Measurements from ENCODE around the gene CFAP69. TPM values are rescaled to one million over a fixed set of nuclear protein-coding genes. Genes with fewer than 3 reads are reported as not detected.
A peak's percentile ranks its signal among the peaks of the same experiment; 100 is the strongest.

CFAP69 gene
- total and polyA plus RNA-seq, 10 of the 15 experiments (the other 5 are each of a cell fraction or from before 2014, with no cell fraction given), result 0.11 to 3.1 (median 0.48) TPM; not detected in 1

DNA sequence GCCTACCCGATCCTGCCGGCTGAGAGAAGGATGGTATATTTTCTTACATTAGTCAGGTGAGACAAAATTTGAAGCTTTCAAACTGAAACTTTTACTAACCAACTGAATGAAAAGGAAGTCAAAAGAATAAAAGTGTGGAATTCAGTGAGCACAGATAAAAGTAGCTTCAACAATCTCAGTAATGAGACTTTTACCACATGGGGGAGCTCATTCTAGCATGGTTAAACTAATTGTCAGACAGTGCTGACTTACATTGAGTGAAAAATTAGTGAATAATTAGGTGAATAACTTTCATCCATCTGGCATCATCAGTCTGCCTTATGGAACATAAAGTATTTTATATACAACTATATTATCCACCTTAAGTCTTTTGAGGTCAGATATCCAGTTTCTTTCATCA is 67.8 kb downstream of the CFAP69 start:
- Histone ChIP-seq H2AFZ (ENCODE audit: control insufficient read depth, low read depth, low read length) (no peak overlapping the region), H3K4me1 (ENCODE audit: control insufficient read depth, insufficient read depth, low read length) (no peaks in the 10 kb centered on the region), H3K4me3 (no peak overlapping the region), H3K36me3 (ENCODE audit: control insufficient read depth in 2 of 2, insufficient read depth in 2 of 2, low read length in 1 of 2) (no peaks in the 10 kb centered on the region), H3K27ac (ENCODE audit: control insufficient read depth, insufficient read depth) (no peak overlapping the region), H3K9ac (ENCODE audit: control insufficient read depth, insufficient read depth, low read length) (no peak overlapping the region), H3K27me3 (replicated peaks in 1 of 2; ENCODE audit: control insufficient read depth in 2 of 2, insufficient read depth in 2 of 2, low read length in 1 of 2) (no peaks in the 10 kb centered on the region), H4K20me1 (ENCODE audit: control insufficient read depth, insufficient read depth) (no peaks in the 10 kb centered on the region), H3K79me2 (ENCODE audit: control insufficient read depth, insufficient read depth, low read length) (no peaks in the 10 kb centered on the region), H3K4me2 (ENCODE audit: control insufficient read depth, insufficient read depth) (no peak overlapping the region), H3K9me3 (replicated peaks; ENCODE audit: control insufficient read depth, insufficient read depth, low read length) (no peaks in the 10 kb centered on the region)
- peak; percentile 44 for FAIRE-seq
- in situ Hi-C loops (cut with MboI) (no loop called here), intact Hi-C loops (cut with micrococcal nuclease; ENCODE audit: unreplicated experiment) (loop anchor here (1.0 kb wide), 2 partner anchors 101 to 115 kb away; no protein-coding TSS in a partner anchor)
- CTCF ChIA-PET, result interaction anchor here (0.7 to 7.0 kb wide), 27 partner anchors 9 to 164 kb away, joined by 3 to 121 read pairs (median 4); partner anchors contain the start of genes FAM237B, STEAP1 and STEAP2
- ATAC-seq, result peak; percentile 73
- POLR2A ChIA-PET, result interaction anchor here (0.5 kb wide), 1 partner anchor 179 kb away, joined by 3 read pairs; no protein-coding TSS in a partner anchor
- 97% methylated on average over 2 of the region's 2 CpGs for WGBS (ENCODE audit: insufficient coverage, insufficient replicate concordance, low lambda C conversion rate, missing lambda C conversion rate)
- BruUV-seq (replicated peaks), result no TSS peak
- RAD21 ChIA-PET (ENCODE audit: unreplicated experiment), result interaction anchor here (0.7 to 2.7 kb wide), 8 partner anchors 25 to 159 kb away, joined by 3 to 37 read pairs (median 4); partner anchors contain the start of gene STEAP1
- SMC1A ChIA-PET (ENCODE audit: uncharacterized antibody, unreplicated experiment), result interaction anchor here (0.7 to 4.0 kb wide), 13 partner anchors 10 to 121 kb away, joined by 3 to 35 read pairs (median 5); partner anchors contain the start of gene FAM237B
- TF ChIP-seq, protein P1, sequence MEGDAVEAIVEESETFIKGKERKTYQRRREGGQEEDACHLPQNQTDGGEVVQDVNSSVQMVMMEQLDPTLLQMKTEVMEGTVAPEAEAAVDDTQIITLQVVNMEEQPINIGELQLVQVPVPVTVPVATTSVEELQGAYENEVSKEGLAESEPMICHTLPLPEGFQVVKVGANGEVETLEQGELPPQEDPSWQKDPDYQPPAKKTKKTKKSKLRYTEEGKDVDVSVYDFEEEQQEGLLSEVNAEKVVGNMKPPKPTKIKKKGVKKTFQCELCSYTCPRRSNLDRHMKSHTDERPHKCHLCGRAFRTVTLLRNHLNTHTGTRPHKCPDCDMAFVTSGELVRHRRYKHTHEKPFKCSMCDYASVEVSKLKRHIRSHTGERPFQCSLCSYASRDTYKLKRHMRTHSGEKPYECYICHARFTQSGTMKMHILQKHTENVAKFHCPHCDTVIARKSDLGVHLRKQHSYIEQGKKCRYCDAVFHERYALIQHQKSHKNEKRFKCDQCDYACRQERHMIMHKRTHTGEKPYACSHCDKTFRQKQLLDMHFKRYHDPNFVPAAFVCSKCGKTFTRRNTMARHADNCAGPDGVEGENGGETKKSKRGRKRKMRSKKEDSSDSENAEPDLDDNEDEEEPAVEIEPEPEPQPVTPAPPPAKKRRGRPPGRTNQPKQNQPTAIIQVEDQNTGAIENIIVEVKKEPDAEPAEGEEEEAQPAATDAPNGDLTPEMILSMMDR (IDR thresholded peaks at IDR 0.05 in 2 of 3, conservative IDR thresholded peaks at IDR 0.05 in 1 of 3; ENCODE audit: control insufficient read depth in 2 of 3, extremely low read depth in 1 of 3, insufficient read depth in 1 of 3, low read depth in 3 of 3, low read length in 3 of 3), result peak; percentile 23 to 42 (median 32); a peak in 3 of 6 replicates
- TF ChIP-seq SMC3 (IDR thresholded peaks at IDR 0.05; ENCODE audit: borderline replicate concordance, low read length) (peak; percentile 47; the same call in 1 of the 2 replicates), ZNF274 (IDR thresholded peaks at IDR 0.05; ENCODE audit: insufficient read depth, insufficient read length) (no peak), SIN3A (IDR thresholded peaks at IDR 0.05; ENCODE audit: low read depth, low read length) (no peak), MXI1 (IDR thresholded peaks at IDR 0.05; ENCODE audit: low read depth, low read length) (no peak), RAD21 (IDR thresholded peaks at IDR 0.05; ENCODE audit: insufficient read depth, low read depth, low read length) (peak; percentile 42)
- TF ChIP-seq, protein P2, sequence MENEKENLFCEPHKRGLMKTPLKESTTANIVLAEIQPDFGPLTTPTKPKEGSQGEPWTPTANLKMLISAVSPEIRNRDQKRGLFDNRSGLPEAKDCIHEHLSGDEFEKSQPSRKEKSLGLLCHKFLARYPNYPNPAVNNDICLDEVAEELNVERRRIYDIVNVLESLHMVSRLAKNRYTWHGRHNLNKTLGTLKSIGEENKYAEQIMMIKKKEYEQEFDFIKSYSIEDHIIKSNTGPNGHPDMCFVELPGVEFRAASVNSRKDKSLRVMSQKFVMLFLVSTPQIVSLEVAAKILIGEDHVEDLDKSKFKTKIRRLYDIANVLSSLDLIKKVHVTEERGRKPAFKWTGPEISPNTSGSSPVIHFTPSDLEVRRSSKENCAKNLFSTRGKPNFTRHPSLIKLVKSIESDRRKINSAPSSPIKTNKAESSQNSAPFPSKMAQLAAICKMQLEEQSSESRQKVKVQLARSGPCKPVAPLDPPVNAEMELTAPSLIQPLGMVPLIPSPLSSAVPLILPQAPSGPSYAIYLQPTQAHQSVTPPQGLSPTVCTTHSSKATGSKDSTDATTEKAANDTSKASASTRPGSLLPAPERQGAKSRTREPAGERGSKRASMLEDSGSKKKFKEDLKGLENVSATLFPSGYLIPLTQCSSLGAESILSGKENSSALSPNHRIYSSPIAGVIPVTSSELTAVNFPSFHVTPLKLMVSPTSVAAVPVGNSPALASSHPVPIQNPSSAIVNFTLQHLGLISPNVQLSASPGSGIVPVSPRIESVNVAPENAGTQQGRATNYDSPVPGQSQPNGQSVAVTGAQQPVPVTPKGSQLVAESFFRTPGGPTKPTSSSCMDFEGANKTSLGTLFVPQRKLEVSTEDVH (IDR thresholded peaks at IDR 0.05; ENCODE audit: low read depth, partially characterized antibody), result no peak
- DNase-seq (ENCODE audit: low read depth, low spot score), result no peak

Data from GM12878 (cell line).